Gastrocnemius medialis (tissue), 4 donors: ENCODE measurements around the gene EIPR1. TPM values are rescaled to one million over a fixed set of nuclear protein-coding genes. Genes with fewer than 3 reads are reported as not detected.

ENCODE experiments used
- ATAC-seq, 2 donors: fragments of 150-250 bp; one replicate each; pipeline ENCODE4 v1.9.1; 2016
- DNase-seq, 2 donors: peaks; one replicate each; pipeline ENCODE4 v3.0.0-alpha.2; 2019
- H3K27ac ChIP-seq, 4 donors: fragments of 200-600 bp; sonication (generic); 1 replicate in 1 of 4; 2 replicates in 3 of 4; pipeline ENCODE4 v1.5.1; 2016 to 2018; ENCODE audit warnings: mild to moderate bottlenecking in 2 of 4, moderate library complexity in 1 of 4
- H3K27me3 ChIP-seq, 3 donors: fragments of 200-600 bp; sonication (generic) in 2 of 3; 1 replicate in 1 of 3; 2 replicates in 2 of 3; pipeline versions ENCODE4 v1.5.1 to v1.6.0; 2016 to 2019; ENCODE audit warnings: mild to moderate bottlenecking in 1 of 3, moderate library complexity in 1 of 3
- H3K36me3 ChIP-seq, 2 donors: fragments of 200-600 bp; sonication (generic) in 1 of 2; one replicate each; pipeline ENCODE4 v1.5.1; 2017 to 2018
- H3K4me1 ChIP-seq, 2 donors: fragments of 200-600 bp; sonication (generic) in 1 of 2; one replicate each; pipeline ENCODE4 v1.5.1; 2016 to 2017; ENCODE audit warnings: mild to moderate bottlenecking in 2 of 2
- H3K4me3 ChIP-seq, 4 donors: fragments of 200-600 bp; sonication (generic) in 3 of 4; 1 replicate in 1 of 4; 2 replicates in 3 of 4; pipeline ENCODE4 v1.5.1; 2016 to 2019; ENCODE audit warnings: mild to moderate bottlenecking in 2 of 4
- H3K9me3 ChIP-seq, 3 donors: fragments of 200-600 bp; sonication (generic) in 2 of 3; 1 replicate in 1 of 3; 2 replicates in 2 of 3; pipeline ENCODE4 v1.5.1; 2016 to 2019
- CTCF ChIP-seq, 5 experiments: fragments of 450-650 bp in 3 of 5; fragments of 200-600 bp in 2 of 5; sonication (generic) in 2 of 5; IDR thresholded peaks in 4 of 5; conservative IDR thresholded peaks in 1 of 5; 1 replicate in 4 of 5; 2 replicates in 1 of 5; pipeline ENCODE4 v1.5.1; 2016 to 2019; ENCODE audit warnings: antibody characterized with exemption in 5 of 5, mild to moderate bottlenecking in 3 of 5, moderate library complexity in 3 of 5
- POLR2A ChIP-seq, 2 donors: fragments of 450-650 bp; IDR thresholded peaks; one replicate each; pipeline ENCODE4 v1.6.1; 2017; ENCODE audit warnings: antibody characterized with exemption in 2 of 2, mild to moderate bottlenecking in 2 of 2, moderate library complexity in 2 of 2
- in situ Hi-C, 4 donors: fragments of 200-750 bp; cut with MboI; loops; one replicate each; pipeline versions ENCODE4 v1.15.0 to v1.8.0; 2017; ENCODE audit warnings: low sequenced_read_pairs in 4 of 4
- intact Hi-C: fragments of 100-400 bp; cut with DNase I; formaldehyde crosslinking; loops from one replicate; pipeline ENCODE4 v1.15.1; 2023; ENCODE audit warnings: low total_unique reads
- total RNA-seq, 4 donors: library from RNA; depleted of rRNA; stranded (reverse); fragments of >200 nt; gene quantifications; one replicate each; pipeline versions ENCODE4 v1.1.0 to v1.2.3, GENCODE V29; 2016

Gene EIPR1
- total RNA-seq, 4 donors from 2014 or later, result 23.2 to 30.5 (median 24.4) TPM

GRCh38 chr2:3149441-3150217 lies 228.0 kb downstream of the EIPR1 start:
- TF ChIP-seq CTCF (IDR thresholded peaks at IDR 0.05 in 4 of 5, conservative IDR thresholded peaks at IDR 0.05 in 1 of 5) (no peak), POLR2A (IDR thresholded peaks at IDR 0.05) (no peak)
- Histone ChIP-seq H3K4me3 (no peak overlapping the region), H3K9me3 (no peaks in the 10 kb centered on the region), H3K27ac (no peak overlapping the region), H3K4me1 (no peaks in the 10 kb centered on the region), H3K36me3 (no peaks in the 10 kb centered on the region), H3K27me3 (no peaks in the 10 kb centered on the region)
- in situ Hi-C loops, result no loop called here
- ATAC-seq, result no peak
- intact Hi-C loops, result no loop called here
- no peak for DNase-seq

GRCh38 chr2:3148716-3149115 lies 228.9 kb downstream of the EIPR1 start:
- DNase-seq (no peak), ATAC-seq (no peak)
- Histone ChIP-seq H3K9me3 (no peaks in the 10 kb centered on the region), H3K27me3 (no peaks in the 10 kb centered on the region), H3K4me1 (no peaks in the 10 kb centered on the region), H3K27ac (no peak overlapping the region), H3K4me3 (no peak overlapping the region), H3K36me3 (no peaks in the 10 kb centered on the region)
- no peak for TF ChIP-seq CTCF (IDR thresholded peaks at IDR 0.05 in 4 of 5, conservative IDR thresholded peaks at IDR 0.05 in 1 of 5)
- TF ChIP-seq POLR2A (IDR thresholded peaks at IDR 0.05), result no peak
- intact Hi-C loops, result no loop called here
- in situ Hi-C loops, result no loop called here

GRCh38 chr2:3147651-3148530 lies 229.7 kb downstream of the EIPR1 start:
- intact Hi-C loops, result no loop called here
- Histone ChIP-seq H3K27ac (no peak overlapping the region), H3K4me1 (no peaks in the 10 kb centered on the region), H3K9me3 (no peaks in the 10 kb centered on the region), H3K36me3 (no peaks in the 10 kb centered on the region), H3K4me3 (no peak overlapping the region), H3K27me3 (no peaks in the 10 kb centered on the region)
- in situ Hi-C loops, result no loop called here
- TF ChIP-seq CTCF (IDR thresholded peaks at IDR 0.05 in 4 of 5, conservative IDR thresholded peaks at IDR 0.05 in 1 of 5), result no peak
- no peak for TF ChIP-seq POLR2A (IDR thresholded peaks at IDR 0.05)
- ATAC-seq, result no peak
- DNase-seq, result no peak

- Histone ChIP-seq H3K27ac (no peak overlapping the region), H3K27me3 (no peaks in the 10 kb centered on the region), H3K36me3 (no peaks in the 10 kb centered on the region), H3K4me3 (no peak overlapping the region), H3K9me3 (no peaks in the 10 kb centered on the region), H3K4me1 (no peaks in the 10 kb centered on the region)
- DNase-seq, result no peak
- intact Hi-C loops (no loop called here), in situ Hi-C loops (no loop called here)
- ATAC-seq, result no peak
- no peak for TF ChIP-seq CTCF (IDR thresholded peaks at IDR 0.05 in 4 of 5, conservative IDR thresholded peaks at IDR 0.05 in 1 of 5)
- no peak for TF ChIP-seq POLR2A (IDR thresholded peaks at IDR 0.05)
Observed at GRCh38 chr2:3146772-3147650, 230.6 kb downstream of the EIPR1 start.
